EH (cell line): ENCODE results near the gene RIPK4.

Experiments
- DNase-seq: peaks from one replicate; pipeline ENCODE4 v3.0.0-alpha.2; 2015; ENCODE audit warnings: low read depth

RIPK4 gene

DNA sequence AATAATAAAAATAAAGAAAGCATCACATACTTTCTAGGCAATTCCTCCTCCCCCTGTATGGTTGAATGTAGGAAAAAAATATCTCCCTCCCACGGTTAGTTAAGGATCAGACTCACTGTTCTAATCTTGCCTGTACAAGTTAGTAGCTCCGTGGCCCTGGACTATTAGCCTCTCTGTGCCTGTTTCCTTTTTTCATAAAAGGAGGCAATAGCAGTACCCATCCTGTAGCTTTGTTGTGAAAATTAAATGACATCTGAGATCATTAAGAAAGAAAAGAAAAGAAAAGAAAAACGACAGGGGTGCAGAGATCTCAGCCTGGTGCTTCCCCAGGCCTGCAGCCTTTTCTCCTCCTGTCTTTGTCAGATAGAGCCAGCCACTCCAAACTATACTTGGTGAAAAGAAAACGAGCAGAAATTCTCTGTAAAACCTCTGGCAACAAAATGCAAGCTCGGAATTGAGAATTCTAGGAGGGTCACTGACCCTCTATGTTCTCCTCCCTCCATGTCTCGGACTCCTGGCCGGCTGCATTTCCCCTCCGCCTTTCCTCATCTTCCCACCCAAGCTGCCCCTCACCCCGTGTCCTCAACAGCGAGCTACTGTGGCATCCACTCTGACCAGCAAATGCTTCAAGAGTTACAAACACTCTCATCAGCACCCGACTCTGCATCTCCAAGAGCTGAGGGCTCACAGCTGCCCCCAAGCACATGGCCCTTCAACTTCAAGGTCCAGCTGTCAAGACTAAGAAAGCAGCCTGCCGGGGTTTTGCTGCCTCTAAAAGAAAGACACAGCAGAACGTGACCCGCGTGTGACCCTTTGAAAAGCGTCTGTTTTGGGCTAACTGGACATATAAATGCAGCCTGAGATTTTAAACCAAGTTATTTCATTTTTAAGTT lies 13.6 kb downstream of the RIPK4 start:
- no peak for DNase-seq

DNA sequence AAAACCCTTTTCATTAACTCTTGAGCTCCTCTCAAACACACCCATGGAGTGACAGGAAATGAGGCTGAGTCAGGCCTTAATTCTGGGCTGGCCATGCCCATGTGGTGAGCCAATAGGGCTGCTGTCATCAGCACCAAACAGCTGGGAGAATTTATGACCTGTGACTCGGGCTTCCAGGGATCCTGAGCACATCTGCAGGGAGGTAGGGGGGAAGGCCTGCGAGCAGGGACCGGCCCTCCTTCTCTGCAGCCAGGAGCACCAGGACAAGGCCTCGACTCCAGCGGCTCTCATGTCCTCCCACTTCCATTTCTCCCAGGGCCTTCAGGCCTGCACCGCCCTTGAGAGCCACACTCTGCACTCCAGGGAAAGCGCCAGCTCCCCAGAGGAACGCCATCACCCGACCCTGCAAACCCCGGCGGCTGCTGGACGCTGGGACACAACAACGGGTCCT lies 14.6 kb downstream of the RIPK4 start:
- peak; percentile 90 for DNase-seq

DNA sequence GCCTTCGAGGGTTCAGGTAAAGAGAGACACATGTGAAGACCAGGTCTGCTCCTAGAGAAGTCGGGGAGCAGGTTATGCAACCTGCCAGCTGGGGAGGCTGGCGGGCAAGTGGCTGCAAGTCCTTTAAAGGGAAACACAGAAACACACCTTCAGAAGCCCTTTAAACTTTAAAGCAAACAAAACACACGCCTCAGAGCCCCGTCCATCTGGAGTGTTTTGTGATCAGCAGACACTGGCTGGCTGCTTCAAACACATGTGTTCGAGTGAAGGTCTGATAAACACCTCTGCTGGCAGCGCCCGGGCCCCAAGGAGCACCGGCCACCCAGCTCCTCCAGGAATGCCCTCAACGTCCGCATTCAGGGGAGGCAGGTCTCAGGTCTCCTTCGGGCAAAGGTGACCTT lies 15.2 kb downstream of the RIPK4 start:
- DNase-seq: peak; percentile 7

DNA sequence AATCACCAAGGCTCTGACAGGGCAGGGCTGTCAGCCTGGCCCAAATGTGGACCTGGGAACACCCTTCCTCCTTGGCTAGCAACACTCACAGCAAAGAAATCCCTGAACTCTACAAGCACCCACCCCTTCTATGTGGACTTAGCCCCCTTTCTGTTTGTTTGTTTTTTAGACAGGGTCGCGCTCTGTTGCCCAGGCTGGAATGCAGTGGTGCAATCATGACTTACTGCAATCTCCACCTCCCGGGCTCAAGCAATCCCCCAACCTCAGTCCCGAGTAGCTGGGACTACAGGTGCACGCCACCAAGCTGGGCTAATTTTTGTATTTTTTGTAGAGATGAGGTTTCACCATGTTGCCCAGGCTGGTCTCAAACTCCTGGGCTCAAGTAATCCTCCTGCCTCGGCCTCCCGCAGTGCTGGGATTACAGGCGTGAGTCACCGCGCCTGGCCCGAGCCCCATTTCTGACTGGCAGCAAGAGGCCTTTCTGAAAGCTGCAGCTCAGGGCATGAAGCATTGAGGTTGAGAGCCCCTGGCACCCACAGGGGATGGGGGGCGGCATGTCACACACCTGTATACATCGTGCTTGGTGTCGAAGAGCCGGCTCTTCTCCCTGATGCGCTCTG lies 16.2 kb downstream of the RIPK4 start:
- DNase-seq: peak; percentile 38

DNA sequence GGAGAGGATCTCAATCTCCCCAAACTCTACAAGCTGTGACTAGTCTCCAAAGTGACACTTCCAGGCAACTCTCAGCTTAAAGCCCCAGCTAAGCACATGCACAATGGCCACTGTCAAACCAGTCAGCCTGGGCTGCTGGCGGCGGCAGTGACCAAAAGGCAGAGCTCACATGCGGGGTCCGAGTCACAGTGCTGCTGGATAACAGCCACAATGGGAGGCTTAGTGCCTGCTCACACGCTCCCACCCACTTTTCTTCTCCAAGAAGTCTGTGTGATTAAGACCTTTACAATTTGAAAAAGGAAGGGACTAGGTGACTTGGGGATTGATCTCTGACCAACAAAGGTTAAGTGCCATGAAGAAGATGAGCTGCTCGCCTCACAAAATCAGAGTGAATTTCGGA lies 16.8 kb downstream of the RIPK4 start:
- DNase-seq: peak; percentile 49

DNA sequence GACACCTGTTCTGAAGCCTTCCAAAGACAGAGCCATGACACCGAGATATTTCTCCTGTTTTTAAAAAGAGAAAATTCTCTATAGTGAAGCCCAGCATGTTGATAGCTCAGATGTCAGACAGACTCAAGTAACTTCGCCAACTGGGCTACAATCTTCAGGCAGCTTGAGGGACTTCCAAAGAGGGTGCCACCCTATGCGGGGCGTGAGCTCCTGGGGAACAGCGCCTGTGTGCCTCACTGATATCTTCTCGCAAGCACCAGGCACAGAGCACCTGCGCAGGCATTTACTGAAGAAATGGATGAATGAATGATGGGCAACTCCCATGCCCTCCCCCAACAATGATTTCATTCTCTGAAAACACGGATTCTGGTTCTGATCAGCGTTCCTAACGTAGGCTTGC lies 17.6 kb downstream of the RIPK4 start:
- no peak for DNase-seq

DNA sequence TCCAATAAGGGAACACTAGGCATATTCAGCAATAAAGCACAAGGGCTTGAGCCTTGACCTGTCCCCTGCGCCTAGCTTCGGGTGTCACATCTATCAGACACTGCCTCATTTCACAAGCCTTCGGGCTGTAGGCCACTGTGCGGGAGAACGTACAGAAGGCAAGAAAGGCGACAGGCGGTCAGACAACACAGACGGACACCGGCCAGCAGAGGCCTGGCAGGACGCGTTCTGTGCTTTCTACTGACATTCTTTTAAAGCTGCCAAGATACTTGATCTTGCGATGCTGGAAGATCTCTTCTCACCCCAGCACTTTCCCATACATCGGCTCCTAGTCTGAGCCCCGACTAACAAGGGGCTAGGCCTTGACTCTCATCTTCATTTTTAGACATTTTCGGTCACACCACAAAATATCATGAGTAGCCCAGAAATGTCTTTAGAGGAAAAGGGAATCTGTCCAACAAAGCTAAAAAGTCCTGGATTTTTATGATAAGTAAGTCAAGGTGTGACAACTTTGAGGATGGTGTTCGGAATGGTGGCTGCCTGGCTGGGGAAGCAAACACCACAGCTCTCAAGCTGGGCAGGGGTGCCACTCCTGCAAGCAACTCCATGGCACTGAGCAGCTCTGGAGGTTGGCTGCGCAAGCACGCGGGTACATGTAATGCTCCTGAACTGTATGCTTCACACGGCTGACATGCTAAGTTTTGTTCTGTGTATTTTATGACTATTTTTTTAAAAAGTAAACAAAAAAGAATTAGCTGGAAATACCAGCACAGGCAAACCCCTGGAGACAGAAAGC lies 18.7 kb downstream of the RIPK4 start:
- no peak for DNase-seq

DNA sequence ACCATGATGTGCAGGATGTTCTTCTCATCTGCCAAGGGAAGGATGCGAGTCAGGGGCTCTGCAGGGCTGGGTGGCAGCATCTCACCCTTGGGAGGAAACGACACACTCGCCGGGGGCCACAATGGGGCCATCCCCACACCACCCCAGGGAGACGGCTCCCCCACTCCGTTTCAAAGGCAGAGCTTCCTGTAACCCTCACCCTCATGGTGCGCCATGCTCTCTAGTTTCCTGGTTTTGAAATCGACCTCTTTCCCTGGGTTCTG lies 20.2 kb downstream of the RIPK4 start:
- DNase-seq: no peak

DNA sequence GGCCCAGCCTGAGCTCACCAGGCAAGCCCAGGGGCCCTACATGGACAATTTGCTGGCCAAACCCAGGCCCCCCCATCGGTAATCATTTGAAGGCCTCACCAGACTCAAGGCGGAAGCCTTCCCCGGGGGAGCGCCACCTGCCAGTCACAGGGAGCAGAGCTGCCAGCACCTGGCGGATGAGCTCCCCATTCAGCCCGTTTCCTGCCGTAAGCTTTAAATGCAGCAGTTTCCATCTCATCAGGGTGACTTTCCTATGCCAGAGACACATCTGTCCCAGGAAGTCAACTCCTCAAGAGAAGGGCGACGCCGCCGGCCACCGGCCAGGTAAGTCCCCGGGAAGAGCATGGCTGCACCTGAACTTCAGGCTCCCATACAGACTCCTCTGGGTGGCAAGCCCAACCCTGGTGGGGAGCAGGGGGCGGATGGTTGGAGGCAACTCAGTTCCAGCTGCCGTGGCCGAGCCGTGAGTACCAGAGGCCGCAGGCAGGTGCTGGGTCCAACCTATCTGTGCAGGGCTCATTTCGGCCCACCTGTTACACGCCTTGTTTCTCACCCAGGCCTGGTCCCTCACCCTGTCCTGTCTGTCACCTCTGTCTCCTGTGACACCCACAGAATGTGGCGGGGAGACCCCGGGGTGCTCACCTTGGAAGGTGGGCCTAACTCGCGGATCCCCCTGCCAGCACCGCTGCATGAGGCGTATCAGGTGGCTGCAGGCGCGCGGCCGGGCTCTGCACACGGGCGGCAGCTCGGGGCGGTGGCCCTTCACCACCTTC lies 20.7 kb downstream of the RIPK4 start:
- no peak for DNase-seq

DNA sequence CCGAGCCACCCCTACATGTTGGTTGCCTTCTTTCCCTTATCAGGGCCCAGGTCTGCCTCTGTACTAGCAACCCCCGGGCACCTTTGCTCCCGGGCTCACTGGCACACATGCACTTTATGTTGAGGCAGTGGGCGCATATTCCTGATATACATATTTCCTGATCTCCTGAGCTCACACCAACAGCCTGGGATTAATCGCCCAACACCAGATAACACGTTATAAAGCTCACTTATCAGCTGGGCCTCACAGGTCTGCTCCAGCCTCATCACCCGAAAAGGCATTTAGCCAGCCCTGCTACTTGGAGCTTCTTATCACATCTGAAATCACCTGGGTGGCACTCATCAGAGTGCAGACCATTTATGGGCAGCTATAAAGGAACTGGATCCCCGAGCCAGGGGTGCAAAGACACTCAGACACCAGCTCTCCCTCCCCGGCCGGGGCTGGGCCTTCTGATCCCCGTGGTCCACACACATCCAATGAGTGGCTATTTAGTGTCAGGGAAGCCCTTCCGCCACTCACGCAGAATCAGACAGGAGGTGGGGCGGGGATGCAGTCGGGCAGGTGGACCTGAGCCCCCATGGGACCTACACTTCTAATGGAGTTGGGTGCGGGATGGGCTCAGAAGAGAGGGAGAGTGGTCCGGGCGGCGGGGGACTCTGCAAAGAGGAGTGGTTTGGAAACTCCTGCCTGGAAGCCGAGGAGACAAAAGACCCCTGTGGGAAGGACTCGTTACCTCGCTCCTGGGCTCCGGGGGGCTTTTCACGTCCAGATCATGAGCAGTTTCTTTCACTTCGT lies 21.6 kb downstream of the RIPK4 start:
- no peak for DNase-seq

DNA sequence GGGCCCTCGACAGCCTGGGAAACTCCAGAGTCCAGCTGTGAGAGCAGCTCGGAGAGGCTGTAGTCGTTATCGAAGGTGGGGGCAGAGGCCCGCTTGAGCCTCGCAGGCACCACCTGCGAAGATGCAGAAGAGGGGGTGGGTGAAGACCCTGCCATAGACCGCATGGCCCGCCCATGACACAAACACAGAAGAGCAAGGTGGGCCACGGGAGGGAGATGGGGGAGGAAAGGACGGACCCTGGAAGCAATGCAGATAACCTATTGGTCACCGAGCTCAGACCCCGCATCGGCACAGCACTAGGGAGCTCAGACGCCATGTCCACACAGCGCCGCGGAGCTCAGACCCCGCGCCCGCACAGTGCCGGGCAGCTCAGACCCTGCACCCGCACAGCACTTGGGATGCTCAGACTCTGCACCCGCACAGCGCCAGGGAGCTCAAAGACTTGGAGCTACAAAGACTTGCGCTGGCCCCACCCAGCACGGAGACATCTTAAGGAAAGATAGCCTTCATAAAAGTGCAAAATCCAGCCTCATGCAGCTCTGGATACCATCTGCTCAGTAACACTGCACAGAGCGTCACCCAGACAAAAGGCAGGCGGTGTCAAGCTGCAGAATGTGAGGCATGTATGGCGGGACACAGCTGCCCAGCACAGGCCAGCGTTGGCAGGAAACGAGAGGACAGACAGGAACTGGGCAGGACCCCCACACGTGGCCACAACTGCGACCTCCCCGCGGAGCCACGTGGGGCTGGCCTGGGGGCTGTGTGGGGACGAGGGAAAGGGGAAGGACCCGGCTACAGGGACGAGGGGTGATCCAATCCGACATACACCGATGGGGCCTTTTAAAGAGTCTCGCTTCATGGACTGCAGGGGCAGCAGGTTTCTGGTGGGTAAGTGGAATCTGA lies 22.6 kb downstream of the RIPK4 start:
- peak; percentile 19 for DNase-seq

DNA sequence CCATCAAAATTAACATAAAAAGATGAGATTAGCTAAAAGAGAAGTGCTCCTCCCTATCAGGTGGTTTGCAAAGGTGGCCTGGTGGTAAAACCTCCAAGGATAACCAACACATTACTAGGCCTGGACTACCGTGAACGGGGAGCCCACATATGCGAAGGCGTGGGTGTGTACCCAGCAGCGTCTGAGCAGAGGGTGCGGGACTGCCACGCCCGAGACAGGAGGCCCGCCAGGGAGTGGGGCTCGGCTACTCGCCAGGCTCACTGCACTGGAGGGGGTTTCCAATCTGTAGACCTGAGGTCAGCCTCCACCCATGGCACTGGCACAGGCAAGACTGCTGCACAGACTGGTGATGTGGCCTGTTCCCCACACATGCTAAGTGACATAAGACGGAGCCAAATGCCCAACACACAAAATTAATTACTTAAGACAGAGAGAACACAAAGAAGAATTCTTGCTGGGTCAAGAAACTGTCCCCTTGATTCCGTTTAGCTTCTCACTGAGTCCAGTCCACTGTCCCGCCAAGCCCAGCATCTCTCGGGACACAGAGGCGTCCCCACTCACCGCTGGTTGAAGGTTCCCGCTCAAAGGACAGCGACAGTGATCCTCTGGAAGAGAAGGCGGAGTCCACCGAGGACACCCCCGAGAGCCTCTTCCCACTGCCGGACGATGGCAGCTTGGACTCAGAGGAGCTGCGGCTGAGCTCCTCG lies 23.4 kb downstream of the RIPK4 start:
- no peak for DNase-seq

DNA sequence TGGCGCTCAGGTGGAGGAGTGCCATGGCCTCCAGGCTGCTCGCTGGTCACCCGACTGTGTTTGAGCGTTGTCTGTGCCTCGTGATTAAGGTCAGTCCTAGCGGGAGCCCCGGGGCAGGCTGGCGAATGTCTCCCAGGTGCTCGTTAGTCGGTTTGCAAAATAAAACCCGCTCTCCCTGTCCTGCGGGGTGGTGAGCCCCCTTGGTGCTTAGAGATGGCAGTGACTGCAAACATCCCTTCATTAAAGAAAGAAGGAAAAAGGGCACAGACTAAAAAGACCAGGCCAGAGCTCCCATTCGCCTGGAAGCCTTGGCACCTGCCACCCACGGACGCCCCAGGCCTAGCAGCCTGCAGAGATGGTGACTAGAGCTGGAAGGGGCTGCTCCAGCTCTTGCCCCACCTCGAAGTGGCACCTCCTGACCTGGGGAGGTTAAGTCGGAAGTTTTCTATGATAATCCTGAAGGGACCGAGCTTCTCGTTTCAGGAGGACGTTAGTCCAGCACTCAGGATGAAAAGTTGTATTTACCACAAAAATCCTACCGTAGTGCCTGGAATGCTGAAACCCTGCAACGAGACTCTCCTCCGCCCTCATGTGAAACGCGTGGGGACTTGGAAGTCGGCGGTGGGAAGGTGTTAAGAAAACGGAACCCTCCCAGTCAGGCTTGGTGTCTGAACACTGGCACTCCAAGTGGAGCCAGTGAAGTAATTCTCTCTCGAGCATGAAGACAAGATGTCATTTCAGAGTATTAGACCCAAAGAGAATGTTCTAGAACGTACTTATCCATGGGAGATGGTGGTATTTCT lies 24.6 kb downstream of the RIPK4 start:
- no peak for DNase-seq

DNA sequence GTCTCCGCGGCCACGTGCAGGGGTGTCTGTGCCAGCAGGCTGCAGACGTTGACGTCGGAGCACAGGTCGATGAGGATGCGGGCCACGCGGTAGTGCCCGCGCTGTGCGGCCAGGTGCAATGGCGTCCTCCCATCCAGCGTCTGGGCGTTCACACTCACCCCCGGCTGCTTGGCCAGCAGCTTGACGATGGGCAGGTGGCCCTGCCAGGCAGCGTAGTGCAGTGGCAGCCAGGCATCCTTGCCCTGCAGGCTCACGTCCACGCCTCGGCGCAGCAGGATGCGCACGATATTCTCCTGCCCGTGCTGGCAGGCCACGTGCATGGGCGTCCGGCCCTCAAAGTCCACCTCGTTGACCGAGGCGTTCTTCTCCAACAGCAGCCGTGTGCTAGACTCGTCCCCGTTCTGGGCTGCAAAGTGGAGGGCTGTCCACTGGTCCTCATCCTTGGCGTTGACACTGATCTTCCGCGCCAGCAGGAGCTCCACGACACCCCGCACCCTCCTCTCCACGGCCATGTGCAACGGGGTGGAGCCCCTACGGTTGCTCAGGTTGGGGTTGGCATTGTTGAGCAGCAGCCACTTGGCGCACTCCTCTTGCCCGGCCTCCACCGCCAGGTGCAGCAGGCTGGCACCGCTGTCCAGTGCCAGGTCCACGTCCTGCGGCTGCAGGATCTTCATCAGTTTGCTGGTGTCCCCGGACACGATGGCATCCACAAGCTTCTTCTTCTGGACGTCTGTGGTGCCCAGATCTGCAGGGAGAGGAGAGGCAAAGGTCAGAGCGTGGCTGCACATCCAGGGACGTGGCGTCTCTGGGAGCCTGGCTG lies 25.4 kb downstream of the RIPK4 start:
- DNase-seq: no peak

DNA sequence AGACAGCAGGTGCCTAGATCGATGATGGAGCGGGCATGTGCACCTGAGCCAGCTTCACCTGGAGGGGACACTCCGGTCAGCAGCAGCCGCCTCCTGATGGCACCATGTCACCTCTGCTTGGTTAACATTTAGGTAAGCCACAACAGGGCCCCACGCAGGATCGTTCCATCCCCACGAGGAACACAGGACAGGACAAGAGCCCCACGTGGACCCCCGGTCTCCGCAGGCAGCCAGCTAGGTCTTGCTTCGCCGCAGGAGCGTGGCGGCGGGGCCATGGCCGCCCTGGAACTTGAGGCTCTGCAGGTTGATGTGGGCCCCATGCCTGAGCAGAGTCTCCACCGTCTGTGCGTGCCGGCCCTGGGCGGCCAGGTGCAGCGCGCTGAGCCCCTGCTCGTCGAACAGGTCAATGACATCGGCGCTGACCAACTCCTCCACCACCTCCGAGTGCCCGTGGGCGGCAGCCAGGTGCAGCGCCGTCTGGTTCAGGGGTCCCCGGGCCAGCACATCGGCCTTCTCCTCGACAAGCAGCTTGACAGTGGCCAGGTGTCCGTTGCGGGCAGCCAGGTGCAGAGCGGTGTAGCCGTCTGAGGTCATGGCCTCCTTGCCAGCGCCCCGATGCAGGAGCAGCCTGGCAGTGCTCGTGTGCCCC lies 26.1 kb downstream of the RIPK4 start:
- no peak for DNase-seq

DNA sequence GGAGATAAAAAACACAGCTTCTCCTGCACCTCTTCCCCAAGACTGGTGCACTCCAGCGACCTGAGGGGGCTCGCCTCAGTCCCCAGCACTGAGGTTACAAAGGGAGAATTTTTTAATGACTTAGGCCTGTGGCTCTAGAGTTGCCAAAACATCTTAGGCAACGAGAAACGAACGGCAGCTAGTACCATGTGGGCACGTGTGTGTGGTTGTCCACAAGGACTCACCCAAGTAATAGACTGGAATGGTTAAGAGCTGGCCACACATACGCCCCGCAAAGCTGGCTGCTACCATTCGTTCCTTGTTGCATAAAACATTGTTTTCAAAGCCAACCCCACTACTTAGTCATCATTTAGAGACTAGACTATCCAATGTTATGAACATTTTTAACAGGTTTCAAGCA lies 26.9 kb downstream of the RIPK4 start:
- no peak for DNase-seq

DNA sequence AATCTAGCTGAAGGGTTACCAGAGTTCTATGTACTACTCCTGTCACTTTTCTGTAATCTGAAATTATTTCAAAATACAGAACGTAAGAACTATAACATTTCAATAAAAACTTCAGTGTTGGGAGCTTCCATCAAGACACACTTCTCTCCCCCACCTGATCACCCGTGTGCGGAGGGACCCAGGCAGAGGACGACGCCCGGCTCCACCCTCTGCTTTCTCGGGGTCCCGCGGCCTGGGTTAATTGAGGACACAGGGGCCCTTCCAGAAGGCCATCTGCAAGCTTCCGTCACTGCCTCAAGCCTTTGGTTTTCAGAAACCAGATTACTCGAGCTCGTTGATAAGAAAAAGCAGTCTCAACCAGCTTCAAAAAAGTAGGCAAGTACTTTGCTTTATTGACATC lies 27.8 kb downstream of the RIPK4 start:
- no peak for DNase-seq
